Neutrophil (primary cell): ENCODE data around the gene NKG7.
A peak's percentile ranks its signal among the peaks of the same experiment; 100 is the strongest.

Experiments
- H3K27ac ChIP-seq: fragments of 200-600 bp; sonication (generic); 2 replicates; pipeline ENCODE4 v1.5.1; 2016; ENCODE audit warnings: mild to moderate bottlenecking, moderate library complexity
- H3K27me3 ChIP-seq: fragments of 200-600 bp; sonication (generic); 2 replicates; pipeline ENCODE4 v1.6.0; 2016; ENCODE audit warnings: mild to moderate bottlenecking
- H3K36me3 ChIP-seq: fragments of 200-600 bp; sonication (generic); 2 replicates; pipeline ENCODE4 v1.5.1; 2017
- H3K4me1 ChIP-seq, 2 experiments: fragments of 200-600 bp in 1 of 2; sonication (generic) in 1 of 2; 1 replicate in 1 of 2; 2 replicates in 1 of 2; pipeline versions ENCODE4 v1.5.1 to v1.6.1; 2013 to 2016; ENCODE audit warnings: low read depth in 1 of 2, low read length in 1 of 2, mild to moderate bottlenecking in 1 of 2, moderate library complexity in 1 of 2; ENCODE audit not compliant: control insufficient read depth in 1 of 2, insufficient read depth in 1 of 2
- H3K4me3 ChIP-seq, 2 experiments: fragments of 200-600 bp in 1 of 2; sonication (generic) in 1 of 2; 1 replicate in 1 of 2; 2 replicates in 1 of 2; pipeline ENCODE4 v1.5.1; 2013 to 2016; ENCODE audit warnings: low read depth in 1 of 2, low read length in 1 of 2, mild to moderate bottlenecking in 1 of 2, moderate library complexity in 1 of 2
- H3K9me3 ChIP-seq: fragments of 200-600 bp; sonication (generic); 2 replicates; pipeline ENCODE4 v1.5.1; 2016
- CTCF ChIP-seq: fragments of 200-600 bp; sonication (generic); IDR thresholded peaks from 2 replicates; pipeline ENCODE4 v1.5.1; 2016; ENCODE audit warnings: antibody characterized with exemption

The NKG7 gene

GRCh38 chr19:51396175-51396574, 23.7 kb upstream of the NKG7 start:
- TF ChIP-seq CTCF, result no peak
- Histone ChIP-seq H3K4me1 (peaks cover 43% of the 10 kb centered on the region in 2 experiments), H3K36me3 (no peaks in the 10 kb centered on the region), H3K27ac (peak overlapping the region; percentile 87), H3K4me3 (no peak overlapping the region), H3K27me3 (no peaks in the 10 kb centered on the region), H3K9me3 (no peaks in the 10 kb centered on the region)

GRCh38 chr19:51394050-51394836, 21.8 kb upstream of the NKG7 start:
- Histone ChIP-seq H3K9me3 (no peaks in the 10 kb centered on the region), H3K27me3 (no peaks in the 10 kb centered on the region), H3K4me3 (peak overlapping the region; percentile 66 to 74), H3K4me1 (peaks cover 33 to 39% of the 10 kb centered on the region in 2 experiments), H3K36me3 (no peaks in the 10 kb centered on the region), H3K27ac (peak overlapping the region; percentile 87)
- TF ChIP-seq CTCF, result no peak

- Histone ChIP-seq H3K36me3 (no peaks in the 10 kb centered on the region), H3K4me1 (peaks cover 33 to 39% of the 10 kb centered on the region in 2 experiments), H3K27ac (no peak overlapping the region), H3K9me3 (no peaks in the 10 kb centered on the region), H3K4me3 (no peak overlapping the region), H3K27me3 (no peaks in the 10 kb centered on the region)
- TF ChIP-seq CTCF, result no peak
Measured at GRCh38 chr19:51392701-51393100, 20.2 kb upstream of the NKG7 start.

GRCh38 chr19:51391073-51391611, 18.7 kb upstream of the NKG7 start:
- TF ChIP-seq CTCF, result no peak
- peak overlapping the region; percentile 53 to 56 for H3K4me3 ChIP-seq
- H3K4me1 ChIP-seq, result peaks cover 30 to 37% of the 10 kb centered on the region in 2 experiments
- peak overlapping the region; percentile 62 for H3K27ac ChIP-seq
- no peaks in the 10 kb centered on the region for H3K27me3 ChIP-seq
- H3K36me3 ChIP-seq, result no peaks in the 10 kb centered on the region
- H3K9me3 ChIP-seq, result no peaks in the 10 kb centered on the region

GRCh38 chr19:51389143-51389542, 16.7 kb upstream of the NKG7 start:
- H3K4me3 ChIP-seq, result no peak overlapping the region
- no peak overlapping the region for H3K27ac ChIP-seq
- TF ChIP-seq CTCF, result no peak
- peaks cover 12 to 18% of the 10 kb centered on the region in 2 experiments for H3K4me1 ChIP-seq
- H3K9me3 ChIP-seq, result no peaks in the 10 kb centered on the region
- H3K36me3 ChIP-seq, result no peaks in the 10 kb centered on the region
- no peaks in the 10 kb centered on the region for H3K27me3 ChIP-seq
